ENCODE data around the gene UBA5.

- TF ChIP-seq ZBTB26 (tag by site-specific recombination; optimal IDR thresholded peaks at IDR 0.05) (no peak), TSHZ1 (tag by site-specific recombination; IDR thresholded peaks at IDR 0.05; ENCODE audit: borderline replicate concordance) (no peak), ZNF555 (tag by site-specific recombination; conservative IDR thresholded peaks at IDR 0.05) (no peak)
- TF ChIP-seq, protein P1, sequence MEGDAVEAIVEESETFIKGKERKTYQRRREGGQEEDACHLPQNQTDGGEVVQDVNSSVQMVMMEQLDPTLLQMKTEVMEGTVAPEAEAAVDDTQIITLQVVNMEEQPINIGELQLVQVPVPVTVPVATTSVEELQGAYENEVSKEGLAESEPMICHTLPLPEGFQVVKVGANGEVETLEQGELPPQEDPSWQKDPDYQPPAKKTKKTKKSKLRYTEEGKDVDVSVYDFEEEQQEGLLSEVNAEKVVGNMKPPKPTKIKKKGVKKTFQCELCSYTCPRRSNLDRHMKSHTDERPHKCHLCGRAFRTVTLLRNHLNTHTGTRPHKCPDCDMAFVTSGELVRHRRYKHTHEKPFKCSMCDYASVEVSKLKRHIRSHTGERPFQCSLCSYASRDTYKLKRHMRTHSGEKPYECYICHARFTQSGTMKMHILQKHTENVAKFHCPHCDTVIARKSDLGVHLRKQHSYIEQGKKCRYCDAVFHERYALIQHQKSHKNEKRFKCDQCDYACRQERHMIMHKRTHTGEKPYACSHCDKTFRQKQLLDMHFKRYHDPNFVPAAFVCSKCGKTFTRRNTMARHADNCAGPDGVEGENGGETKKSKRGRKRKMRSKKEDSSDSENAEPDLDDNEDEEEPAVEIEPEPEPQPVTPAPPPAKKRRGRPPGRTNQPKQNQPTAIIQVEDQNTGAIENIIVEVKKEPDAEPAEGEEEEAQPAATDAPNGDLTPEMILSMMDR (tag by site-specific recombination; IDR thresholded peaks at IDR 0.05), result no peak
Observed at GRCh38 chr3:132628157-132628556, 32.0 kb upstream of the UBA5 start.

All from HEK293 (cell line).